Measurements from ENCODE around the gene IZUMO1.

DNA sequence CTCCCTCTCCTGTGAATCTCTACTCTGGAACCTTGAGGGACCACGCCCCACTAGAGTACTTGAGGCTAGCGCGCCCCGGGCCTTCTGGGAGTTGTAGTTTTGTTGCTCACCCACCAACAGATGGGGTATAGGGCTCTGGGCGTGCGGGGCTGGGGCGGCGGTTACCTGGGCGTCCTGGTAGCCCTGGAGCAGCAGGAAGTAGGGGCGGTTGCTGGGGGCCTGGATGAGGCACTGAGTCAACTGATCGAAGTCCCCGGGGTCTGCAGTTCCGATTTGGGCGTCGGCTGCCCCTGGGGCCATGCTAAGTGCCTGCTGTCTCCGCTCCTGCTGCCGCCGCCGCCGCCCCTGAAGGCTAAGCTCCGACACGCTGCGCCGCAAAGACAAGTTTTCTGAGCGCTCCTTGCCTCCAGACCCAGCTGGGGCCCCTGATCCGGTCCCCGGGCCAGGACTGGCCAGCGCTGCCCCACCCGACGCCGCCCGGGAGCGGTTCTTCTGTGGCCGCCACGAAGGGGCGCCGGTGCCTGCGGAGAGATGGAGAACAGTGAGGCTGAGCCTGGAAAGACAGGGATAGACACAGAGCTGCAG lies 11.6 kb downstream of the IZUMO1 start:
- no peak for TF ChIP-seq EGR1 (conservative IDR thresholded peaks at IDR 0.05)
- TF ChIP-seq, protein P1, sequence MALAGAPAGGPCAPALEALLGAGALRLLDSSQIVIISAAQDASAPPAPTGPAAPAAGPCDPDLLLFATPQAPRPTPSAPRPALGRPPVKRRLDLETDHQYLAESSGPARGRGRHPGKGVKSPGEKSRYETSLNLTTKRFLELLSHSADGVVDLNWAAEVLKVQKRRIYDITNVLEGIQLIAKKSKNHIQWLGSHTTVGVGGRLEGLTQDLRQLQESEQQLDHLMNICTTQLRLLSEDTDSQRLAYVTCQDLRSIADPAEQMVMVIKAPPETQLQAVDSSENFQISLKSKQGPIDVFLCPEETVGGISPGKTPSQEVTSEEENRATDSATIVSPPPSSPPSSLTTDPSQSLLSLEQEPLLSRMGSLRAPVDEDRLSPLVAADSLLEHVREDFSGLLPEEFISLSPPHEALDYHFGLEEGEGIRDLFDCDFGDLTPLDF (CRISPR knock-in tag; IDR thresholded peaks at IDR 0.05): no peak
- TF ChIP-seq EP300 (IDR thresholded peaks at IDR 0.05; ENCODE audit: low read length): no peak
- TF ChIP-seq POLR2AphosphoS5 (IDR thresholded peaks at IDR 0.05; ENCODE audit: control insufficient read depth, insufficient read depth, low read depth, low read length): no peak
